Hematopoietic multipotent progenitor cell treated with erythropoietin and hydrocortisone succinate and interleukin-3 and kit ligand, for 6 days (in vitro differentiated cells): ENCODE results near the gene CNTN5.
A peak's percentile ranks its signal among the peaks of the same experiment; 100 is the strongest.

Experiments used
- DNase-seq: peaks from one replicate; pipeline ENCODE4 v3.0.0-alpha.2; 2015

The CNTN5 gene

DNA sequence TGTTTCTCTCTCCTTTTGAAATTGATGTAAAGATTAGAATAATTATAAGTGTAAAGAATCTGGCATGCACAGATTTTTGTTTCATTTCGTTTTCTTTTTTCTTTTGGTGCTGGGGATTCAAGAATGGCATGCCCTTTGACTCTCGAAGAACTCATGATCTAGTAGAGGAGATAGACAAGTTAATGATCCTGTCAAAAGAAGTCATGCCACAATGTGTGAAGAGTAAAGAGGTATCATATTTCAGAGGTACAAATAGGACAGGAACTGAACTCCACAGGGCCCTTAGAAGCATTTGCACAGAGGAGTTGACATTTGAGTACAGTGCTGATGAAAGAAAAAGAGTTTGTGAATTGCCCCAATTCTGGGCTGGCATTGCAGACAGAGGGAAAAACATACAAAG lies 958.3 kb downstream of the CNTN5 start:
- DNase-seq, result no peak

DNA sequence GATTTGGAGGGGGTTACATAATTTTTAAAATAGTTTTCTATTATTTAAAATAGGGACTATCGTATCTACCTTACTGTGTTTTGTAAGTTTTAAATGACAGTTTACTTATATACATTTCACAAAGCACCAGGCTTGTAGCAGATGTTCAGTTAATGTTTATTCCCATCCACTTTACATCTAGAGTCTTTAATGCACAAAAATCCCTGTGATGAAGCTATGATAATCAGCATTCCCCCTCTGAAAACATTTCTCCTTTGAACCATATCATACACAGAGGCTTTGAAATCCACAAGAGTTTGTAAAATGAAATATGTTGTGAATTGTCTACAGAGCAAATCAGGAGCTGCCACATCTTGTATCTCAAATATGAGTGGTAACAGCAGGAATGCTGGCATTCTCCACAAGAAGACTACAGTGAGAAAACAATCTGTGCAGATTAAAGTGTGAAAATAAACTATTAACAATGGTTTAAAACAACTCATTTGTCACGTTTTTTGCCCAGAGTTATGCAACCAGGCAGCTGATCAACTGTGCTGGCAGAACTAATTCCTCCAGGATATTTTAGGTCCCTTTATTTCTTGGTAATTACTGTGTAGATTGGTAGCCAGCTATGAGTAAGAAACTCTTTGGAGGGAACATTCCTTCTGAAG lies 967.2 kb downstream of the CNTN5 start:
- no peak for DNase-seq

DNA sequence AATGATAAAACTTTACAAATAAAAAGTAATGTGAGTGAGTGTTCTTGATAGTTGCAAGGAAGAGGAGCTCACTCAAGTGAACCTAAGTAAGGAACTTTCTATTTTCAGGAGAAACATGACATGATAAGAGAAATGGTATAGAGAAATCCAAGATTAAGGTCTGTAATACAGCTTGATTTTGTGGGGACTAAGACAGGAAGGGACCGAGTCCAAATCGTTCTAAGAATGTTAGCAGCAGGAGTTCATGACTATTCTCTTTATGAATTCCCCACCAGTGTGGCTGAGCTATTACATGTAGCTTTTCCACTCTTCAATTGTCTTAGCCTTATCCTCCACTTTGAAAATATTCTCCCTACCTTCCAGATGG lies 967.7 kb downstream of the CNTN5 start:
- no peak for DNase-seq

DNA sequence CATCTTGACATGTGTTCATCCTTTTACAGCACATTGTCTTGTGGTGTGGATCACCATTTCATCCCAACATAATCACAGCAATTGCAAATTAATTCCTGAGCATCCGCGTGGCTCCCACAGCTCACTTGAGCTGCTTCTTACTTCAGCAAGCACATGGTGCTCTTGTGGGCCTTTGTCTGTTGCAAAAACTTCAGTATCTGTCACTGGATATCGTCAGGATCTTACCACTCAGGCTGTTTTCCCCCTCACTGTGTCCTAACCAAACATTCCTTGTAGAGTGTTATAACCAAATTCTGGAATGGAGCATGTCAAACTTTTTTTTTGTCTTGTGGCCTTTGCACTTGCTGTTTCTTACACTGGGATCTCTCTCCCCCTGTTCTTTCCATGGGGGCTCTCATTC lies 983.2 kb downstream of the CNTN5 start:
- no peak for DNase-seq

DNA sequence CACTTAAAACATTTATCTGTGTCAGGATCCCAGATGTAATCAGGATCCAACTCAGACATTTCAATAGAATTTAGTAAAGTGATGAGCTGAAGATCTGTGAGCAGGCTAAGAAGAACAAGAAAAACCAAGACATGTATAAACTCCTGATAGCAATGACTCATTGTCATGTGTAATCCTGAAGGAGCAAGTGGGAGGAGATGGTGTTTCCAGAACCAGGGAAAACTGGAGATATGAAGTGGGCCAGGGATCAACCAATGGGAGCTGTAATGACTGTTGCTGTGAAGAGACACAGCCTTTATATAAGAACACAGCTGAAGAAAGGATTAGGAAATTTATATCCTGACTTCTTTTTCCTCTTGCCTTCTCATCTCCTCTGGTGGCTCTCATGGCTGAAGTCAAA lies 983.8 kb downstream of the CNTN5 start:
- no peak for DNase-seq

DNA sequence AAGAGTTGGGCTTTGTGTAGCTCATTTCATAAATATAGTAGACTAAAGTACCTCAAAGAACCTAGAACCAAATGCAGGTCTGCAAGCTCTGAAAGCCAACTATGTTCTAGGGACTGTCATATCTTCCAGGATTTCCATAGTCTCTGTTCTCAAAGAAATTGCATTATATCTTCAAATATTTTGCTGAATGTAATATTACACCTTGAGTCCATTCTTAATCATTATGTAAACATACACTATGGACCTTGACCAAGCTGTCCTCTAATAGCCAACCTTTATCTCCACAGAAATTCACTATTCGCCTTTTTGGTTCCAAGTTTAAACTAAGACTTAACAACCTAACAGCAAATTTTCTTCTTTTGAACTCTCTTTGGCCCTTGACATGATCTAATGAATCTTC lies 987.7 kb downstream of the CNTN5 start:
- DNase-seq, result no peak

DNA sequence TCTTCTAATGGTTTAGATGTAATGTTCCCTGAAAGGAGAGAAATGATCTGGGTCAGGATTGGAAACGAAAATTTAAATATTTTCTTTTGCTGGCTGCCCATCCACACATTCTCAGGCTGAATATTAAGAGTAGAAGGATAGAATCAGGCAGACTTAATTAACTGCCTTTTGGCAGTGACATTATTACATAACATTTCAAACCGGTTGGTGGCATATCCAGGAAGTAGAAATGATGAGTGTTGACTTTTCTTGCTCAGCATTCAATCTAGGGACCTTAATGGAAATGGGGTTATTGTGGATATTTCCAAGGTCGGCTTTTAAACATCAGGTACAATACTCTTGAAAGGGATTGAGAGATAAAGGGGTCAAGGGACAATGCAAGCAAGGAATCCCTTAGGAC lies 989.0 kb downstream of the CNTN5 start:
- DNase-seq, result no peak

DNA sequence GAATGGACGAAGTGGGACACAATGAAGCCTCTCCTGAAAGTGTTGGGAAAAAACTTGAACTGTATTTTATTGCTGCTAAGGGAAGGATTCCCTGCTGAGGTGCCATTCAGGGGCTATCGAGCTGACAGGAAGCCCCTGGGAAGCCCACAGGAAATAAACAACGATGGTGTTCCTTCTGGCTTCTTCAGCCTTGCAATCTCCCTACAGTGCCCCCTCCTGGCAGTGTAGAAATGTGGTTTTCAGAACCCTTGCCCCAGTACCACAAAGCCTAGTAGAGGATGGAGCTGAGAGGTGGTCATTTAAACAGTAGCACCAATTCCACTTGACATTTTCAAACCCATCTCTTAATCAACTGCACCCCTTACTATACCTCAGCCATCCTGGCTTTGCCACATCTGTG lies 989.6 kb downstream of the CNTN5 start:
- DNase-seq, result peak; percentile 4

DNA sequence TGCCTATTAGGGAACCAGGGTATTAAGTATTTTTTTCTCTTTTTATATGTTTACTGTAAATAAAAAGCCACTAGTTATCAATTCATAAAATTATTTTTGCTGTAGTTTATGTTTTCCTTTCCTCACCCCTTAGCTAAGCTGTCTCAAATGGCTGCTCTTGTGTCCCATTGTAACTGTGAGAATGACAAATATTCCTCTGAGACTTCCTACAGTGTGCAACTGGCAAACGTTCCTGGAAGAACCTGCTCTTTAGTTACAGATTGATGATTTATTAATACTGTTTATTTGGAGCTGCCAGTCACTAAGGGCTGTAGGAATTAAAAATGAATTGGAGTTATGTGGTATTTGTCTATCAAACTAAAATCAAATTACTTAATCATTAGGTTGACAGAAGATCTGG lies 990.9 kb downstream of the CNTN5 start:
- no peak for DNase-seq

DNA sequence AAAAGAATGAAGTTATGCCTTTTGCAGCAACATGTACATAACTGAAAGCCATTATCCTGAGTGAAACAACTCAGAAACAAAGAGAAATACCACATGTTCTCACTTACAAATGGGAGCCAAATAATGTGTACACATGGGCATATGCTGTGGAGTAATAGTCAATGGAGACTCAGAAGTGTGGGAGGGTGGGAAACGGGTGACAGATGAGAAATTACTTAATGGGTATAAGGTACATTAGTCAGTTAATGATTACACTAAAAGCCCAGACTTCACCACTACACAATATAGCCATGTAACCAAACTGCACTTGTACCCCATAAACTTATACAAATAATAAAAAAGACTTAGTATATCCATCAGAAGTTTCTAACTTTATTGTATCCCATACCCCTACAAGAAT lies 992.3 kb downstream of the CNTN5 start:
- DNase-seq, result no peak

DNA sequence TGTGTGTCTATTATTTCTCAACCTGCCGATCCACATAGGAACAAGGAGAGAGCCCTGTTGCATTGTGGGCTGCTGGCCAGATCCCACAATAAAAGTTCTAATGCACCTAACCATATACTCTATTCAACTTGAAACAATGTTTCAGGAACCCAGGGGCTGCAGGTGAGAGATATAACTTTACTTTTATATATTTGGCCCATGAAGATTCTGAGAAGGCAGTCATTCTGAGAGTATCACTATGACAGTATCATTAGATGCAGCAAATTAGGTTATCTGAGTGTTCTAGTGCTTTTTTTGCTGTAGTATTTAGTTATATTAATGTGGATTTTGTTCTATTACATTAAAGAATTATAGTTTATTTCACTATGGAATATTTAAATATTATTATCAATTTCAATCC lies 1011.2 kb downstream of the CNTN5 start:
- no peak for DNase-seq

DNA sequence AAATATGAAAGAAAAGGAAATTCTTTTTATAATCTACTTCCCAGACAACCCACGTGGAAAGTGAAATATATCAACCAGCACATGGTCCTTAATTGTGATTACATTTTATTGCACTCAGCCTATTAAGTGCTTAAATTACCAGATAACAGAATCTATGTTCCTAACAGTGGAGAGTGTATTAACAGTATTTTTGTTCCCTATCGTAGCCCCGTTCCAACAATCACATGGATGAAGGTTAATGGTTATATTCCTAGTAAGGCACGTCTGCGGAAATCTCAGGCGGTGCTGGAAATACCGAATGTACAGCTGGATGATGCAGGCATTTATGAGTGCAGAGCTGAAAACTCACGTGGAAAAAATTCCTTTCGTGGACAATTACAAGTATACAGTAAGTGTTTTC lies 1040.3 kb downstream of the CNTN5 start:
- no peak for DNase-seq

DNA sequence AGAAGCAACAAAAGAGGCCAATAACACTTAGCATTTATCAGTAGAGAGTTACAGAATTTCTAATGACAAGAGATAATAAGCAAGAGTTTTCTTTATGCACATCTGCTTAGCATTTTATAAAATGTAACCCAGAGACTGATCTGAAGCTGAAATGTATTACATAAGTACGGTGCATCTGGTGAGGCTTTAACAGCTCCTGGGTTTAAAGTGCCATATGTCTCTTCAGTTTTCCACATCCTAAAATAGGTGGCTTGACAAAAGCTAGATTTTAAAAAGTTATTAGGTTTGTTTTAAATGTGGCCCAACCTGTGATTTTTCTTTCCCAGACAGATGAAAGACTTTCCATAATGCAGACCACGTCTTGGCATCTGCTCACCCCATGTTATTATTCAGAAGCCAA lies 1045.7 kb downstream of the CNTN5 start:
- no peak for DNase-seq

DNA sequence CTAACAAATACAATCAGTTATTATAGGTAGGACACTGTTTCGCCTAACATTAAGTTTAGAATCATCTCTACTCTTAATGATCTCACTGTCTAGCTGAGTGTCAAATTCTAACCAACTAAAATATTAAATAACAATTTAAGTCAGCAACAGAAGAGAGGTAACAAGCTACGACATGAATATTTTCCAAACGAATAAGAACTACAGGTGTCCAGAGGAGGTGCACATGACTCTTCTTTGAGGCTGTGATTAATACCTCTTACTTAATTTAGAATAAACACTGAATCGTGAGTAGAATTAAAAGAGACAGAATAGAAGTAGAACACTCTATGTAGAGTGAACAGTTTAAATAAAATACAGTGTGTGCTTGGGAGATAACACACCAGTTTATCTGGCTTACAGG lies 1047.4 kb downstream of the CNTN5 start:
- DNase-seq, result no peak

DNA sequence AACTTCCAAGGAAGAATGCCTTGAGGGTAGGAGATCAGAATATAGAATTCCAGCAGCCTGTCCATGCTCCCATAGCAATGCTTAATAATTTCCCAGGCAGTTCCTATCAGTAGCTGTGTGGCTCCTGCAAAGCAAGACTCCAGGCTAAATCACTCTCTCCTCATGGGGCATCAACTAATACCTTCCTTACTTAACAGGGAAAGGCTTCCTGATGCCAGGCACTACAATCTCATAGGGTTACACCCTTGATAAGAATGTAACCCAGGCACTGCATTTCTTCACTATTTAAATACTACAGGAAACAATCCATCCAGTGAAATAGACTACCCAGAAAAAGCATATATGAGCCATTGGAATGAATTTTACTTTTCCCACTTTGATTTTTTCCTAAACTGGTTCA lies 1051.4 kb downstream of the CNTN5 start:
- DNase-seq, result no peak

DNA sequence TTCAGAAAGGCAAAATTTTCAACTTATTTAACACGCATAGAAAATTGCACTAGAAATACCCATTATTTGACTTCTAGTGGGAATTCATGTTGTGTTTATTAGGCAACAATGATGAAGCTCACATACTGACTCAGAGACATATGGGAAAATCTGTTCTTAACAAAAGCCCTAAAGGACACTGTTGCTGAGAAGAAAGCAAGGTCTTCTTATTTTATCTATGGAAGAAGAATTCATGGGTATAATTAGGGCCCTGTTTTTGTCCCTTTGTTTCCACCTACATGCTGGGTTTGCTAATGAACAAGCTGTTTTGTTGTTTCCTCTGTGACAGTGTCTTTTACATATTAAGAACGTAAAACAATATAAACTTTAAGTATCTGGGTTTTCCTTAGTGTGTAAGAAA lies 1059.6 kb downstream of the CNTN5 start:
- no peak for DNase-seq

DNA sequence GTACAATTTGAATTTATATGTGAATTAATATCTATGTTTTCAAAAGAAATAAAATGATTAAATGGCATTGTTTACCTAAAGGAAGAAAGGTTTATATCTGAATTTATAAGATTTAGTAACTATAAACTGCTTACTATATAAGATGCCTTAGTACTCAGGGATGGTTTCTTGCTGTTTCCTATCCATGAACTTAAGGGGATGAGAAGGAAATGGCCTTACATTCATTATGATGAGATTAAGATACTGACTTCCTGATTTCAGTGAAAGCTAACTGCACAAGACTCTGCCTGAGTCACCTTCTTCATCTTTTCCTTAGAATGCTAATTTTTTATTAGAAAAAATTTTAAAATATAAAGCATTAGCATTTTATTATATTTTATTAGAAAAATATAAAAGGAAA lies 1060.1 kb downstream of the CNTN5 start:
- DNase-seq, result no peak

DNA sequence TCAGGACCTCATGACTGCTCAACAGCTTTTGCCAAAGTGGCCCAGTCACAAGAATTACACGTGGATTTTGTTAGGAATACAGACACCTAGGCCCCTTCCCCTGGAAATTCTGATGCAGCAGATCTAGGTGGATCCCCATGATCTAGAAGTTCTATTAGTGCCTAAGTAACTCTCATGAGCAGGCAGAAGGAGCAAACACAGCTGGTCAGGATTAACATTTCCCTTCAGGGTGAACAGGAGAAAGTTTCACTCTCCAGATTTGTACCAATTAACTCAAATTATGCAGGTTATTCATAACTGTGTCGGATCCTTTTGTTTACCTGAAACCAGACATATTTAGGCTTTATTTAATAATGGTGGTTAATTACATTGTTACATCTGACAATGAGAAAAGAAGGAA lies 1072.9 kb downstream of the CNTN5 start:
- DNase-seq, result no peak

DNA sequence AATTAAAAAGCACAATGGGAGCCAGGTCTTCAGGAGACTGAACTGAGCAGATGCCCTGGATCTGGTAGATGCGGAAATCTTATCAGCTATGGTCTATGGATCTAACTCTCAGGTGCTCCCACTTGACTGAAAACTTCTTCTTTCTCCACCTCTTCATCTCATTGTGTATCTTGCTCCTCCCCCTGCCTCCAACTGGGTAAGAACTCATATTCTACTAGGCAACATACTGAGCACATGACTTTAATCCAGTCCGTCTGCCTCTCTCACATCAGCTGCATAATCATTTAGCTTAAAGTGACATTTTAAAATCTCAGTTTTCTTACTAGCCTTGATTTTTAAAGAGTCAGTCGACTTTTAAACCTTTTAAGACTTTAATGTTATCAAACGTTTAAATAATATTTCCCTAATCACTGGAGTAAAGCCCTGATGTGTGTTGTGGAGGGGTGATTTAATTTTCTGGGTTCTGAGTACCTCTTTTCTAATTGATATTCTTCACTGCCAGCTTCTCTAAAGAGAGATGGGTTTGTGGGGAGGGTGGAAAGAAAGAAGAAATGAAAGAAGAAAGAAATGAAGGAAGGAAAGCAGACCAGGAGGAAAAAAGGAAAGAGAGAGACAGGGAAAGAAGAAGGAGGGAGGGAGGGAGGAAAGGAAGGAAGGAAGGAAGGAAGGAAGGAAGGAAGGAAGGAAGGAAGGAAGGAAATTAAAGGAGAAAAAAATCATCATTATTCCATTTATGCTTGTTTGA lies 1073.5 kb downstream of the CNTN5 start:
- DNase-seq, result no peak

DNA sequence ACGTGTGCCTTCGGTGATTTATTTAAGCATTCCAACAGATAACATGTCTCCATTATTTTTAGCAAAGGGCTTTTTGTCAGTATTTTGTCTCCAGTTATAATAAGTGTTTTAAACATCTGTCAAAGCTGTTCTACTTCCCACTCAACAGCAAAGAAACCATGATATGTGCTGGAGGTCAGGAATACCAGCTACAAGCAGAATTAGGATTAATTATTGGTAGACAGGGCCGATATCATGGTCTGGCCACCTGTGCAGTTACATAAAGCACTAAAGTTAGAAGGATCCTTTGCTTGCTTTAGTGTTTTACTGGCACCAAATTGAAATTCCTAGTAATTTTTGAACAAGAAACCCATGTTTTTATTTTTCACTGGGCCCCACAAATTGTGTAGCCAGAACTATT lies 1075.1 kb downstream of the CNTN5 start:
- DNase-seq, result no peak

DNA sequence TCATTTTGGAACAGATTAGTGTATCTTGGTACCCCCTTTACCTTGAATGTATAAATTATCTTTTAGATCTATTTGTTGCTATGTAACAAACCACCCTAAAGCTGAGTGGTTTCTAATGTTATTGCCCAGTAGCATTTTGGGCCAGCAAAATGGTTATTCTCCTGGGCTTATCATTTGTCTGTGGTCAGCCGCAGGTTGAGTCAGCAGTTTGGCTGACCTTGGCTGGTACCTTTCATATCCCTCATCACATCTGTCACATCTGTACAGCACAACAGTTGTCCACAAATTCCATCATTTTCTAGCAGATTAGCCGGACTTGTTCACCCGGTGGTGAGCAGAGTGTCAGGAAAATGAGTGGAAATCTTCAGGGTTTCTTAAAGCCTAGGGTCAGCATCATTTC lies 1077.8 kb downstream of the CNTN5 start:
- DNase-seq, result no peak

DNA sequence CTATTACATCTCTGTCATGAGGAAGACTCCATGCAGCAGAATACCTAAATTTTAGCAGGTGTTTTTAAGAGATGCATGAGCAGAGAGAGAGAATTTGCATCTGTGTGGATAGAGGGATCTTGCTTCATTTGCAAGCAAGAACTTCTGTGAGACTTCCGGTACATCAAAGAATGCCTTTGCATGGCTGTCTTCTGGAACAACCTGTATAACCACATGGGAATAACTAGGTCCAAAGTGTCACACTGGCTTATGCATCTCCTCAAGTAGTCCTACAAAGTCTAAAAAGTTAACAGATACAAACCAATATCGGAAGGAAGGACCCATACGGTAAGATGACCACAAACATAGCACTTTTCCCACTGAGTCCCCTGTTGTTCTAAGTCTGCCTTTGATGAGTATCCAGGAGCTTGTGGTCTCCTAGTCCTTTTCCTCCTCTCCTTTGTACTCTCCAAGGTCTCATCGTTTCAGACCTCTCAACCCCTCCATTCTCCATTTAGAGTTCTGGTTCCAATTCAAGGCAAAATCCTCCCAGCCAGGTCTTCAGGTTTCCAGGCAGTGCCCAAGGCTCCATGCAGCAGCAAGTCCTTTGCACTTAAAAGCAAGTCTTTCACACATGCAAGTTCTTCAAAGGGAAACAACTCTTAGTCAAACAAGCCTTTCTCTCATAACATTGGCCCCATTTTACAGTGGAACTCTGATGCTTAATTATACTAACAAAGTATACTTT lies 1084.7 kb downstream of the CNTN5 start:
- DNase-seq, result no peak

DNA sequence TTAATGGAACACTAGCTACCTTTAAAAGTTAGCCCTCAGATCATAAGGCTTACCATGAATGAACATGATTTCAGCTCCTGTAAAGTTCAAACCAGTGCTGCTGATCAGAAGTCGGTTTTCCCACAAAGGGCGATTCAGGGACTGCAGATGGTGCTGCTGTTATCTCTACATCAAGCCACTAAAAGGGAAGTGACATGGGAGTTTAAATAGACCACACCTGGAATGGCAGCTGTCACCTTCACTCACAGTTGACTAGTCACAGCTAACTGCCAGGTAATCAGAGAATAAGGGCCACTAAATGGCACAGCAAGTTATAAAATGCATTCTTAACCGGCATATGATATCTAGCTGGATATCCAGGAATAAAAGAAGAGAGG lies 1085.2 kb downstream of the CNTN5 start:
- no peak for DNase-seq

DNA sequence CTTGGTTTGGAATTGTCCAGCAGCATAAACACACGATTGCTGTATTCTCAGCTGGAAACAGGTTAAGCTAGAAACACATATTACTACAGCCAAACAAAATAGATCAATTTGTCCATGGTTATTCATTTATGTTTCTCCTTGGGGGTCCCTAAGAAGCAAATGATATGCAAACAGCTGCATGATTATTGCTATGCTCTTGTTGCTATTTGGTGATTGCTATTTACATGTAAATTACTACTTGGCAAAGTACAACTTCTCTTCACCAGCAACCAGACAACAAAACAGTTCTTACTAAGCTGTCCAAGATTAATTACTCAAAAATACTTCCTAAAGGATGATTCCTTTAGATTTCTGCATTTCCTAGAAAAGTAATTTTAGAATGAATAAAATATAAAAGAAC lies 1098.4 kb downstream of the CNTN5 start:
- no peak for DNase-seq

DNA sequence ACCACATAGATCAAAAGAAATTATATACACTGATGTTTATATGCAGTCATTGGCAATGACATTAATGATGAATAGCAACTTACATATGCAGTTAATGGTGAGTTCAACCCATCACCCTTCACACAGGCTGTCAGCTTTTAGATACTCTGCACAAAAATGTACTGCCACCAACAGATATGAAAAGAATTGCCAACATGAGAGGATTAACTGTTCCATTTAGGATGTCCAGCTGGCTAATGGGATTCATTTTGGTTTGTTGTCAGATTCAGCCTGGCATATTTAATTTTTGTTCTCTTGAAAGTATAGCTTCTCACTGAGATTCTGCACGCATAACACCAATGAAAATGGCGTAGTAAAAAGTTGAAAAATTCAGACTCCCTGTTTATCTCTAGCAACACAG lies 1112.4 kb downstream of the CNTN5 start:
- no peak for DNase-seq
